ENCODE data around the gene C6orf120. TPM values are rescaled to one million over a fixed set of nuclear protein-coding genes. Genes with fewer than 3 reads are reported as not detected.
"Not testable (repeated sequence)": the region's sequence is repeated elsewhere in the genome, so short reads cannot be mapped to it uniquely, and the experiment has no call there.

Gene C6orf120
- total RNA-seq, 1 experiment from 2014 or later = 23.2 TPM

DNA sequence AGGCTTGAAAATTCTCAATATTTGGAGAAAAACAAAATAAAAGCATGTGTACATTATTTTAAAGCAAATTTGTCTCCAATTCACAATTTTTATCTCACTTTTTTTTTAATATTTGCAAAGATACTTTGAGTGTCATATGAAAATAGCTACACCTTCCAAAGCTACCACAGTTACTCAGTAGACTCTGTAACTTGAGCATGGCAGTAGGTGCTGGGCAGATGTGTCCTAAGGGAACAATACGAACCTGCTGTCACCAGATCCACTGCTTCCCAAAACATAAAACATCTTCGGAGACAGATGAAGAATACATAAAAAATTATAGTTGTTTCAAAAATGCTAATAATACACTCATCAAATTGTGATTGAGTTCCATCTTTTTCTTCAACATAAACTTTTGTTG is 10.7 kb upstream of the C6orf120 start:
- Histone ChIP-seq H3K4me3 (ENCODE audit: low read depth, low read length, poor library complexity, severe bottlenecking) (no peak overlapping the region), H3K9me3 (ENCODE audit: low read depth, low read length, poor library complexity, severe bottlenecking) (peaks cover 5% of the 10 kb centered on the region), H3K36me3 (ENCODE audit: insufficient read depth, low read length, poor library complexity, severe bottlenecking) (peaks cover 6% of the 10 kb centered on the region), H3K4me1 (ENCODE audit: insufficient read depth, low read length, poor library complexity, severe bottlenecking) (no peaks in the 10 kb centered on the region), H3K27ac (ENCODE audit: low read depth, low read length, poor library complexity, severe bottlenecking) (no peak overlapping the region), H3K27me3 (replicated peaks; ENCODE audit: insufficient read depth, low read depth, low read length, poor library complexity) (no peaks in the 10 kb centered on the region)
- ChIA-PET CTCF (no interaction called here), POLR2A (ENCODE audit: low non-redundant PET) (no interaction called here)
- TF ChIP-seq, protein P1, sequence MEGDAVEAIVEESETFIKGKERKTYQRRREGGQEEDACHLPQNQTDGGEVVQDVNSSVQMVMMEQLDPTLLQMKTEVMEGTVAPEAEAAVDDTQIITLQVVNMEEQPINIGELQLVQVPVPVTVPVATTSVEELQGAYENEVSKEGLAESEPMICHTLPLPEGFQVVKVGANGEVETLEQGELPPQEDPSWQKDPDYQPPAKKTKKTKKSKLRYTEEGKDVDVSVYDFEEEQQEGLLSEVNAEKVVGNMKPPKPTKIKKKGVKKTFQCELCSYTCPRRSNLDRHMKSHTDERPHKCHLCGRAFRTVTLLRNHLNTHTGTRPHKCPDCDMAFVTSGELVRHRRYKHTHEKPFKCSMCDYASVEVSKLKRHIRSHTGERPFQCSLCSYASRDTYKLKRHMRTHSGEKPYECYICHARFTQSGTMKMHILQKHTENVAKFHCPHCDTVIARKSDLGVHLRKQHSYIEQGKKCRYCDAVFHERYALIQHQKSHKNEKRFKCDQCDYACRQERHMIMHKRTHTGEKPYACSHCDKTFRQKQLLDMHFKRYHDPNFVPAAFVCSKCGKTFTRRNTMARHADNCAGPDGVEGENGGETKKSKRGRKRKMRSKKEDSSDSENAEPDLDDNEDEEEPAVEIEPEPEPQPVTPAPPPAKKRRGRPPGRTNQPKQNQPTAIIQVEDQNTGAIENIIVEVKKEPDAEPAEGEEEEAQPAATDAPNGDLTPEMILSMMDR (conservative IDR thresholded peaks at IDR 0.05; ENCODE audit: low read depth, low read length) = no peak
- TF ChIP-seq EZH2 (IDR thresholded peaks at IDR 0.05; ENCODE audit: borderline replicate concordance, low read depth, low read length, poor library complexity, severe bottlenecking) = no peak
- intact Hi-C loops (cut with micrococcal nuclease; ENCODE audit: unreplicated experiment) = no loop called here
- BruUV-seq (replicated peaks) = no TSS peak
- no peak for DNase-seq (ENCODE audit: low spot score)

DNA sequence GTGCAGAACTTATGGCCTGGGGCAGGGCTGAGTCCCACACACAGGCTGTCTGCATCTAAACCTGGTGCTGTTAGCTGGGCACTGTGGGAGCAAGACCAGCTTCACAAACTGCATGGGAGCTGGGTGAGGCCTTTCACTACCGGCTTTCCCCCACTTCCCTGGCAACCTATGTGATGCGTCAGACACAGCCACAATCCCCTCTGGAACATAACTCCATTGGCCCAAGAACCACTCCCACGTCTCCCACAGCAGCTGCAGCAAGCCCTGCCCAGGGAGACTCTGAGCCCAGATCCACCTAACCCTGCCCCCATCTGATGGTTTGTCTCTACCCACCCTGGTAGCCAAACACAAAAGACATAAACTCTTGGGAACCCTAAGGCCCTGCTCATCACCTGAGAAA is 9.4 kb upstream of the C6orf120 start:
- Histone ChIP-seq H3K27ac (ENCODE audit: low read depth, low read length, poor library complexity, severe bottlenecking) (no peak overlapping the region), H3K4me3 (ENCODE audit: low read depth, low read length, poor library complexity, severe bottlenecking) (no peak overlapping the region), H3K9me3 (ENCODE audit: low read depth, low read length, poor library complexity, severe bottlenecking) (no peaks in the 10 kb centered on the region), H3K27me3 (replicated peaks; ENCODE audit: insufficient read depth, low read depth, low read length, poor library complexity) (no peaks in the 10 kb centered on the region), H3K36me3 (ENCODE audit: insufficient read depth, low read length, poor library complexity, severe bottlenecking) (peaks cover 3% of the 10 kb centered on the region), H3K4me1 (ENCODE audit: insufficient read depth, low read length, poor library complexity, severe bottlenecking) (no peaks in the 10 kb centered on the region)
- no peak for DNase-seq (ENCODE audit: low spot score)
- intact Hi-C loops (cut with micrococcal nuclease; ENCODE audit: unreplicated experiment) = no loop called here
- ChIA-PET POLR2A (ENCODE audit: low non-redundant PET) (no interaction called here), CTCF (no interaction called here)
- no TSS peak for BruUV-seq (replicated peaks)
- no peak for TF ChIP-seq EZH2 (IDR thresholded peaks at IDR 0.05; ENCODE audit: borderline replicate concordance, low read depth, low read length, poor library complexity, severe bottlenecking)
- TF ChIP-seq, protein P1 (conservative IDR thresholded peaks at IDR 0.05; ENCODE audit: low read depth, low read length) = no peak

- no peak for TF ChIP-seq EZH2 (IDR thresholded peaks at IDR 0.05; ENCODE audit: borderline replicate concordance, low read depth, low read length, poor library complexity, severe bottlenecking)
- Histone ChIP-seq H3K27ac (ENCODE audit: low read depth, low read length, poor library complexity, severe bottlenecking) (no peak overlapping the region), H3K36me3 (ENCODE audit: insufficient read depth, low read length, poor library complexity, severe bottlenecking) (no peaks in the 10 kb centered on the region), H3K4me1 (ENCODE audit: insufficient read depth, low read length, poor library complexity, severe bottlenecking) (peaks cover under 1% of the 10 kb centered on the region), H3K9me3 (ENCODE audit: low read depth, low read length, poor library complexity, severe bottlenecking) (no peaks in the 10 kb centered on the region), H3K4me3 (ENCODE audit: low read depth, low read length, poor library complexity, severe bottlenecking) (no peak overlapping the region), H3K27me3 (replicated peaks; ENCODE audit: insufficient read depth, low read depth, low read length, poor library complexity) (no peaks in the 10 kb centered on the region)
- intact Hi-C loops (cut with micrococcal nuclease; ENCODE audit: unreplicated experiment) = no loop called here
- no TSS peak for BruUV-seq (replicated peaks)
- ChIA-PET CTCF (interaction anchor here (0.6 kb wide), 1 partner anchor 10 kb away, joined by 6 read pairs; no protein-coding TSS in a partner anchor), POLR2A (ENCODE audit: low non-redundant PET) (no interaction called here)
- DNase-seq (ENCODE audit: low spot score) = no peak
These were observed 6.8 kb upstream of the C6orf120 start for GRCh38 chr6:169695131-169695530.

GRCh38 chr6:169697115-169697514 is 4.8 kb upstream of the C6orf120 start:
- CTCF ChIA-PET; H3K9me3 ChIP-seq (ENCODE audit: low read depth, low read length, poor library complexity, severe bottlenecking); BruUV-seq (replicated peaks); DNase-seq (ENCODE audit: low spot score); H3K4me1 ChIP-seq (ENCODE audit: insufficient read depth, low read length, poor library complexity, severe bottlenecking); H3K36me3 ChIP-seq (ENCODE audit: insufficient read depth, low read length, poor library complexity, severe bottlenecking); H3K27me3 ChIP-seq (replicated peaks; ENCODE audit: insufficient read depth, low read depth, low read length, poor library complexity); H3K27ac ChIP-seq (ENCODE audit: low read depth, low read length, poor library complexity, severe bottlenecking); H3K4me3 ChIP-seq (ENCODE audit: low read depth, low read length, poor library complexity, severe bottlenecking); intact Hi-C loops (cut with micrococcal nuclease; ENCODE audit: unreplicated experiment); POLR2A ChIA-PET (ENCODE audit: low non-redundant PET): not testable (repeated sequence)
- TF ChIP-seq, protein P1 (conservative IDR thresholded peaks at IDR 0.05; ENCODE audit: low read depth, low read length) = peak; percentile 47
